Fibroblast of skin of scalp (primary cell): ENCODE data around the gene GJC3.
"Not testable (repeated sequence)": the region's sequence is repeated elsewhere in the genome, so short reads cannot be mapped to it uniquely, and the experiment has no call there.

Source experiments
- DNase-seq: peaks from one replicate; pipeline ENCODE4 v3.0.0-alpha.2; 2013

GJC3 gene

DNA sequence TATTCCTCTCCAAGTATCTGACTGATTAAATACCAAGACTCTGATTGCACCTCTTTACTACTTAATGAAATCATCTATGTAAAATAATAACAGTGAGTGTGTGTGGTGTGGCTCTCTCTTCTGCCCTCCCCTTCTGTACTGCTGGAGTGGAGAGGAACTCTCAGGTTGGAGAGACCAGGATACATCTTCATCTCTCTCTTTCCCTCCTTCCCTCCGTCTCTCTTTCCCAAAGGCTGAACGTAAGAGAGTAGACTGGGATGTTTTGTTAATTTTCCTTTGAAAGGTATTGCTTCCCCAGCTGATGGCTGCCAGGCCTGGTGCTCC lies 272 bp upstream of the GJC3 start:
- no peak for DNase-seq

DNA sequence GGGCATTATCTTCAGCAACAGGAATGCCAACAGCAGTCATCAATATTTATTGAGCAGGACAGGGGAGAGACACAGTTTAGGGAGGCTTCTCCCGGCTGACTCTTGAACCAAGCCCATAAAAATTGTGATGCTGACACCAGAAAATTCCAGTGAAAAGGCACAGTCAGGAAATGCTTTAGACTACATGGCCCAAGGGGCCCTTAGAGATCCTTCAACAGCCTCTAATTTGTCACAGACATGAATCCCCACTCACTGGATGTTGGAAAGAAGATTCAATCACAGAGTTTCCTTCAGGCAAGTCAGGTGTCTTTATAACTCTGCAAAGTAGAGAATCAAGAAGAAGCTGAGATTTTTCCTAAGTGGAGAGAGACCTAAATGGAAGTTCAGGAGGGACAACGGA lies 1.2 kb downstream of the GJC3 start:
- no peak for DNase-seq

DNA sequence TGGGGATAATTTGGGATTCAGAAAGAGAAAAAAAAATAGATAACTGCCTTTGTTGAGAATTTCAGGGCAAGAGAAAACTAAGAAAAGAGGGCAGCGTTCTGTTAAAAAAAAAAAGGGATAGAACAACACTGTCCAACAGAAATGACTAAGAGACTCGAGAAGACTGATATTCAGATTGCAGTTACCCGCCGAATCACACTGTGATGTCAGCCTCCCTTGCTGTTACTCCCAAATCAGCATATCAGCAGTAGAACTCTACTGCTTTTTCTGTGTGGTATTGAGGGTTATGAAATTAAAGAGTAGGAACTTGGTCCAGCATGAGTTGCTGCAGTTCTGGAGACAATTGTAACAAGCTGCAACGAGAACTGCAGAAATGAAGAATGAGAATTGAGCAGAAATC lies 1.9 kb downstream of the GJC3 start:
- DNase-seq: no peak

DNA sequence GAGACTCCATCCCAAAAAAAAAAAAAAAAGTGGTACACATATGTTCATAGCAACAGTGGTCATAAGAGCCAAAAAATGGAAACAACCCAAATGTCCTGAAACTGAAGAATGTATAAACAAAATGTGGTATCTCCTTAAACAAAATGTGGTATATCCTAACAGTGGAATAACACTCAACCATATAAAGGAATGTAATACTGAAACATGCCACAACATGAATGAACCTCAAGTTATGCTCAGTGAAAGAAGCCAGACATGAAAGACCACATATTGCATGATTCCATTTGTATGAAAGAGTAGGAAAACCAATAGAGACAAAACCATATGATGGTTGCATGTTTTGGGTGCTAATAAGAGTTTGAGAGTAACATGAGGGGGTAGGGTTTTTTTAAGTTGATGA lies 3.1 kb downstream of the GJC3 start:
- DNase-seq: no peak

DNA sequence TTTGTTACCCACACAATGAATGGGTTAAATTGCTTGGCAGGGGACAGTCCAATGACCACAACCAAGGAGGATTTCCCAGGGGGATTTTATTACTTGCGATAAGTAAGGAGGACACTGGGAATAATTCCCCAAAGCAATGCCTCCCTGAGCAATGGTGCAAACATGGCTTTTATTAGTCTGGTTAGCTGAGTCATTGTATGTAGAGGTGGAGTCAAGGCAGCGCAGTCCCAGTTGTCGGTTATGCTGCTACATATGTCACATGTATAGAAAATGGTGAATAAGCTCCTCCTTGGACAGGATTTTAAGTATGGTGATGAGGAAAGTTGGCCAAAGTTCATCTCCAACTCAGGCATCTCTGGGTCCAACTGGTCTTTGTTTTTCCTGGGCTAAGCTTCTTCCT lies 6.2 kb downstream of the GJC3 start:
- DNase-seq: no peak

DNA sequence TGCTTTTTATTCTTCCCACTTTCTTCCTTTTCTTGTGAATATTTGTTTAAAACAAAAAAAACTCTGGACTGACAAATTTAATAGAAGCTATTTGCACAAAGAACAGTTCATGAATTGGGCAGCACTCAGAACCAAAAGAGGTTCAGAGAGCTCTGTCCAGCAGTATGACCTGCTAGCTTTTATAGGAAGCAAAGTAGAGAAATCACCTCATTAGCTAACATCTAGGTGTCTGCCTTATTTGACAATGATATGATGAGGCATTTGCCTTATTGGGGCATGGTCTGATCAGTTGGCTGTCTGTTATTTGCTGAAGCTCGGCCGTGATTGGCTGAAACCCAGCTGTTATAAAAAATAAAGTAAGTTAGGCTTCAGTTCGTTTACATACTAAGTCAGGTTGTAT lies 9.3 kb downstream of the GJC3 start:
- DNase-seq: no peak

DNA sequence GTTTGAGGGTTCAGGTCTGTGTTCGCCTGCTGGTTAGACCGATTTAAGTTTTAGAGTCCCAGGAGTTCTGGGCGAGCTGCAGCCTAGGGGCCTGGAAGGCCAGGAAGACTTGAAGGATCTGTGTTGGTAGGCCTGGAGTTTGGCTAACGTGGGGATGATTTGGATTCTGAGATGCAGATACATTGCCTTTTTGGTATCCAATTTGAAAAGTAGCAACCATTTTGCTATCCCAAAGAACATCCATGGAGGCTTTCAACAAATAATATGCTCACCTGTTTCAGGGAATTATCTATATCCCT lies 9.7 kb downstream of the GJC3 start:
- DNase-seq: no peak

DNA sequence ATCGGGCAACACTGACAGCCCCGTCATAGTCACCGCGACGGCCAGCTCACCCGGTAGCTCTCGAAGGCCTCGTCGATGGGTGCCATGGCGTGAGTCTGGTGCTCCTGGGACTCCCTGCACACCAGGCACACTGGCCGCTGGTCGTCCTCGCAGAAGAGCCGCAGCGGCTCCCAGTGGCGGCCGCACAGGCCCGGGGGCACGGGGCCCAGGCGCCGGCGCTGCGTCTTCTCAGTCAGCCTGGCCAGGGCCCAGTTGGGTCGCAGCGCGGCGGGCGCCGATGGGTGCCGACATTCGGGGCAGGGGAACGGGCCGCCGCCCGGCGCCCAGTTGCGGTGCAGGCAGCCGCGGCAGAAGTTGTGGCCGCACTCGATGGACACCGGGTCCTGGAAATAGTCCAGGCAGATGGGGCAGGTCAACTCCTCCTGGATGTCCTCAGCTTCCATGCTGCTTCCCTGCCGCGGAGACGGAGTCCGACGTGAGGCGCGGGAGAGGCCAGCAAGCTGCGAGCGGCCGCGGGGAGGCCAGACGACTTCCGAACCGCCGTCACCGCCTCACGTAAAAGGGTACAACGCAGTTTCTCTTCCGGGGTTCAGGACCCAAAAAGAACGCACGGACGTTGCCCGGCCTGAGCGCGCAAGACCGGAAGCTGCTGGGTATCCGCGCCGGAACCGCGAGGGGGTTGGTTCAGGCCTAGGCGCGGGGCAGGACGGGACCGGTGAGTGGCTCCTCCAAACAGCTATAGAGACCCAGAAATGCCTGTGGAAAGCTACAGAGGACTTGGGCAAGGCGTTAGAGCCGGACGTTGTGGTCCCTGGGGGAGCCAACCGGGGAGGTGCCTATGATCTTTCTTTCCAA lies 10.2 kb downstream of the GJC3 start, which contains the start of gene TRIM4:
TRIM4 (minus strand) TSS at position 572 of the 855 bp plus-strand sequence; CDS start at position 443, 129 bp downstream.
- peak; percentile 93 for DNase-seq

DNA sequence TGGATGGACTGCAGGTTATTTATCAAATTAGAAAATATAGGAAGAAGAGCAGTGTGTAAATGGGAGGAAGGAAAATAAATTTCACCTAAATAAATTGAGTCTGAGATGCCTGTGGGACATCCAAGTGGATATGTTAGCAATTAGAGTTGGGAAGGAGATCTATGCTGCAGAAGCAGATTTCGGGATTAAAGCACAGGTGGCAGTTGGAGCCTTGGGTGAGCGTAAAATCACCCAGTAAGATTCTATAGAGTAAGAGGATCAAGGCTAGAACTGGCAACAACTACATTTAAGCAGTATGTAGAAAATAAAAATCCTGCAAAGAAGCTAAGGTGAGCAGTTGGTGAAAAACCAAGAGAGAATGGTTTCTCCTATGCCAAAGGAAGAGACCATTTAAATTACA lies 18.4 kb downstream of the GJC3 start:
- DNase-seq: no peak

DNA sequence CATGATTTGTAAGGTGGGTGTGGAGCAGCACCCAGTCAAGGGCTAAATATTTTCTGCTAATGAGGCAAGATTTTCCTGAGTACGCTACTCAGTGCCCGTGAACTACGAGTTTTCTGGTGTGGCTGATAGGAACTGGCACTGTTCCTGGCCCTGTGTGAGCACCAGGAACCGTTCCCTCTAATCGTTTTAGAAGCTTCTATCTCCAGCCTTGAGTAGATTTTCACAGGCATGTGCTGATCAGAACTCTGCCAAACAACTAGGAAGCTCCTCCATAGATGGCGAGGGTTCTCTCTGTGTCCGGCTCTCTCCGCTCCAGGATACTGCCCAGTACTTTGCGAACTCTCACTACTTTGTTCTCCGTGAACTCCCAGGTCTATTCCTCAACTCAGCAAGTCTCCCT lies 27.8 kb downstream of the GJC3 start:
- DNase-seq: no peak

DNA sequence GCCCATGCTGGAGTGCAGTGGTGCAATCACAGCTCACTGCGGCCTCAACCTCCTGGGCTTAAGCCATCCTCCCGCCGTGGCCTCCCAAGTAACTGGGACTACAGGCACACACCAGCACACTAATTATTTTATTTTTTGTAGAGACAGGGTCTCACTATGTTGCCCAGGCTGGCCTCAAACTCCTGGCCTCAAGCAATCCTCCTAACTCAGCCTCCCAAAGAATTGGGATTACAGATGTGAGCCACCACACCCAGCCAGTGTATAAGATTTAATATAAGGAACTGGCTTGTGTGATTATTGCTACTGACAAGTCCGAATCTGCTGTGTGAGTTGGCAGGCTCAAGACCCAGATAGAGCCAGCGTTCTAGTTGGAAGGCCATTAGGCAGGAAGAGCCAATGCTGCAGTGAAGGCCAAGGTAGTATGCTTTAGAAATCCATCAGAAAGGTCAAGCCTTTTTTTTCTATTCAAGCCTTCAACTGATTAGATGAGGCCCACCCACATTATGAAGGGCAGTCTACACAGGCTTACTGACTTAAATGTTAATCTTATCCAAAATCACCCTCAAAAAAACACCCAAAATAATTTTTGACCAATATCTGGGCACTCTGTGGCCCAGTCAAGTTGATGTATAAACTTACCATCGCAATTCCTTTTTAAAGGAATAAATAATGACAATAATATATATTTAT lies 29.4 kb downstream of the GJC3 start:
- DNase-seq: no peak

DNA sequence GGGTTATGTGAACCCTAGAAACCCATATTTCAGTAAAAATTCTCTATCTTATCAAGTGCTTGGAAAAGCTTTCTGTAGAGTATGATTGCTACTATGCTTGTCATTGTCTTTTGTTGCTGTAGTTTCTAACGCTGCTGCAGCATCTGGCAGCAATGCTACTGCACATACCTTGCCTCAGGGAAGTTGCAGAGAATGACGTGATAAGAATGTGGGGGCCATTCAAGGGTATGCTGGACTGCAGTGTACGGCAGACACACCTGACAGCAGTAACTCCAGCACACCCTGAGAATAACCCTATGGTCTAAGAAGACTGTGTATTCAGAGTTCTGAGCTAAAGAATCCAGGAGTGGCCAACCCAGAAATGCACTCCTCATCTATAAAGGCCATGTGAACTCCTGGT lies 30.6 kb downstream of the GJC3 start:
- no peak for DNase-seq

DNA sequence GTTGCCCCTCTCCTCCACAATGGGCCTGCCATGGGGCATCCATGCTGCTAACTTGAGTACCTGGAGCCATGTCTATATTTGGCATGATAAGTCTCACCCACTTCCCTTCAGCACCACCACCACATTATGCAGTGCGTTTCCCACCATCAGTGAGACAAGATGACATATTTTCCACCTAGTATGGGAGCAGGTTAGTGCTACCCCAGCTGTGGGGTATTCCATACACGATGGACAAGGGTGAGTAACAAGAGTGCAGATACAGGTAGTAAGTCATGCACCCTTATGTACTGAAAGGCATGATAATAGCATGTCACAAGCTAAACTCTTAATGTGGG lies 31.4 kb downstream of the GJC3 start:
- DNase-seq: no peak

DNA sequence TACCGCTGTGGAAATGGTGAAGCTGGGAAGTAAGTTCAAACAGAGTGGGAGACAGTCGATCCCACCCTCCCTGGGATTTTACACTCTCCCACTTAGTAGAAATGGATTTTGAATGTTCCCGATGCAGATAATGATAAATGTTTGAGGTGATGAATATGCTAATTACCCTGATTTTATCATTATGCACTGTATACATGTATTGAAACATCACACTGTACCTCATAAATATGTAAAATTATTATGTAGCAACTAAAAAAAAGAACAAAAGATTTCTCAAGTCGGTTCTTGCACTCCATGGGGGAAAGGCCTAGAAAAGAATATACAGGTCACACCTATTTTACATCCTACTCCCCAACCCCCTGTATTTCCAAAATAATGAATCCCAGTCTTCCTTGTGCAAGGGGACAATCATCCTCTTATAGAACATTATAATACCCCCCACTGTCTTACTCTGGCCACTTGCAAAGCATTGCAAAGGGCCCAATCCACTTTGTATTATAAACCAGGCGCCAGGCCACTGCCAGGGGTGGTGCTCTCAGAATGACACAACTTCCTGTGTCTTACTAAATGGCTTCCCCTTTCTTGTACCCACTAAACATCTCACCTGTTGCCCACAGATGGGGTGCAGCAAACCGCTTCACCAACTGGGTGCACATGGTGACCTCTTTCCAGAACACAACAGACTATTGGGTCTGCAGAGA lies 31.9 kb downstream of the GJC3 start:
- no peak for DNase-seq

DNA sequence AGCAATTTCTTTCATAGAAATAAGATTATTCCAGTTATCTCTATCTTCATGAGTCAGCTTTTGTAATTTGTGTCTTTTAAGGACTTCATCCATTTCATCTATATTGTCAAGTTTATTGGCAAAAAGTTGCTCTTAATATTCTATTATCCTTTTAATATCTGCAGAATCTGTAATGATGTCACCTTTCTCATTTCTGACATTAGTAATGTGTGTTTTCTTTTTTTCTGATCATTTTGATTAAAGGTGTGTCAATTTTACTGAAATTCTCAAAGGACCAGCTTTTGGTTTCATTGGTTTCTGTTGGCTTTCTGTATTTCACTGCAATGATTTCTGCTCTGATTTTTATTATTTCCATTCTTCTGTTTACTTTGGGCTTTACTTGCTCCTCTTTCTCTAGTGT lies 34.7 kb downstream of the GJC3 start:
- no peak for DNase-seq

DNA sequence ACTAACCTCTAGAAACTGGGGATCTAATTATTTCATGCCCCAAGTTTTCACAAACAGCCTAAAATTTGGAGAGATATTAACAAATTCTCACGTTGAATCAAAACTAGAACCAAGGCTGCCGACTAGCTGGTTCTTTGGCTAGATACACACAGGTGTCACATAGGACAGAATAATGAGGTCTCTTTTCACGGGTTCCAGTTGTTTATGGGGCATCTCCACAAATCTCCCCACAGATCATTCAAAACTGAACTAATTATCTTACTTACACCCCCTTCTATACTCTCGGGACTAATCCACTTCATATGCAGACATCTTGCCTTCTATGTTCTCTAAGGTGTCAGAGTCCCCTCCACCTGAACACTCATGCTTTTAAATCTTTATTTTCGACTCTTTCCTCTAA lies 36.1 kb downstream of the GJC3 start:
- no peak for DNase-seq

DNA sequence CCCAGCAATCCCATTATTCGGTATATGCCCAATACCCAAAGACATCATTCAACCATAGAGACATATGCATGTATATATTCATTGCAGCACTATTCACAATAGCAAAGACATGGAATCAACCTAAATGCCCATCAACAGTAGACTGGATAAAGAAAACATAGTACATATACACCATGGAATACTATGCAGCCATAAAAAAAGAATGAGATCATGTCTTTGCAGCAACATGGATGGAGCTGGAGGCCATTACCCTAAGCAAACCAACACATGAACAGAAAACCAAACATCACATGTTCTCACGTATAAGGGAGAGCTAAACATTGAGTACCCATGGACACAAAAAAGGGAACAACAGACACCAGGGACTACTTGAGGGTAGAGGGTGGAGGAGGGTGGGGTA lies 39.1 kb downstream of the GJC3 start:
- DNase-seq: not testable (repeated sequence)

DNA sequence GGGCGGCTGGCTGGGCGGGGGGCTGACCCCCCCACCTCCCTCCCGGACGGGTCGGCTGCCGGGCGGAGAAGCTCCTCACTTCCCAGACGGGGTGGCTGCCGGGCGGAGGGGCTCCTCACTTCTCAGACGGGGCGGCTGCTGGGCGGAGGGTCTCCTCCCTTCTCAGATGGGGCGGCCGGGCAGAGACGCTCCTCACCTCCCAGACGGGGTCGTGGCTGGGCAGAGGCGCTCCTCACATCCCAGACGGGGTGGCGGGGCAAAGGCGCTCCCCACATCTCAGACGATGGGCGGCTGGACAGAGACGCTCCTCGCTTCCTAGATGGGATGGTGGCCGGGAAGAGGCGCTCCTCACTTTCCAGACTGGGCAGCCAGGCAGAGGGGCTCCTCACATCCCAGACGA lies 41.1 kb downstream of the GJC3 start:
- not testable (repeated sequence) for DNase-seq

DNA sequence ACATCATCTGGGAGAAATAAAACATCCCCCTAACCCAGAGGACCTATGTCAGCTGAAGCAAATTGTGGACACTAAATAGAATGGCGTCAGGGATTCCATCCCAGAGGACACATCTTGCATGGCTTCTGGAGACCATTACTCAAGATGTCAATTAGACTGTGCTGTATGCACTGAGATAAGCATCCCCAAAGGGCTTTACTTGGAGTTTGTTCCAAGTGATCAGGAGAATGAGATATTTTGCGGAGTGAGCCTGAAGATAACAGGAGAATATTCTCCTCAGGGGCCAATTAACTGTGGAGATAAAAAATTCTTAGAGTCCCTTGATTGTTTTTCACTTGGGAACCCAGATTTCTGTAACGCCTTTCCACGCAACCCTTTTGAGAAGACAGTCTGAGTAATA lies 48.0 kb downstream of the GJC3 start:
- DNase-seq: no peak

DNA sequence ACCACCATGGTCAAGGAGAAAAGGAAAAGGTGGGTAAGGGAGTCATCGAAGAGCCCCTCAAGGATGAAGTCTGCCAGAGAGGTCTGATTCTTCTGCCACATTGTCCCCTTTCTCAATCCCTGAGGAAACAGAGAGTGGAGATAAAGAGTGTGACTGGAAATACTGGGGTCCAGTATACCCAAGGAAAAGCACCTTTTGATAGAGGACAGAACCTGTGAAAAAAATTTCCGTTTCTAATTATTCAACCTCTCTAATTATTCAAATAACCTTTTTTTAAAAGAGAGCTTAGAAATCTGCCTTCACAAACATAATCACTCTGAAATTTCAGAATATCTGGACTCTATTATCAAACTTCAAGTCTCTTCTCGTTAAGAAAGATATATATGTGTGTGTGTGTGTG lies 52.5 kb downstream of the GJC3 start, which contains the start of gene OR2AE1:
OR2AE1 (minus strand) TSS at position 101 of the 400 bp plus-strand sequence; CDS start at position 101, 0 bp downstream.
- no peak for DNase-seq

DNA sequence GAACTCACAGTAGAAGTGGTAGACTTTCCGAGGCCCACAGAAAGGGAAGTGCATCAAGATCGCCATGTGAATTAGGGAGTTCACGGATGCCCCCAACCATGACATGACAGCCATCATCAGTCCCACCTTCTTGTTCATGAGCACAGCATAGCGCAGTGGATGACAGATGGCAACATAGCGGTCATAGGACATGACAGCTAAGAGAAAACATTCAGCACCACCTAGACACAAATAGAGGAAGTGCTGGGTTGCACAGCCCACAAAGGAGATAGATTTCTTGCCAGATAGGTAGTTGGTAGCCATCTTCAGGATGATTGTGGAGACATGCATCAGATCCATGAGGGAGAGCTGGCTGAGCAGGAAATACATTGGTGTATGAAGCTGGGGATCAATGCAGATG lies 52.9 kb downstream of the GJC3 start:
- no peak for DNase-seq
